Stimulated activated naive B cell treated with anti-CD40 and anti-IgM and Interleukin-4, amounts not matched to agents 10 μg/mL and 1 μg/mL and 100 μg/mL, for 72 hours (primary cell): ENCODE measurements around the gene ARFIP1.

Experiments
- ATAC-seq, 2 donors: fragments of 150-1000 bp; cut with Tn5 transposase; replicated peaks; 2 replicates each; pipeline ENCODE4 v1.10.0; 2021; ENCODE audit warnings: moderate library complexity in 1 of 2
- DNase-seq: peaks from one replicate; pipeline ENCODE4 v3.0.0; 2021
- H3K27ac Mint-ChIP-seq: one replicate; pipeline ENCODE4 v1.8.0; 2022; ENCODE audit warnings: mild to moderate bottlenecking, mixed read lengths
- H3K27me3 Mint-ChIP-seq, 2 donors: one replicate each; pipeline ENCODE4 v1.8.0; 2022; ENCODE audit warnings: mixed read lengths in 2 of 2
- H3K36me3 Mint-ChIP-seq, 2 donors: one replicate each; pipeline ENCODE4 v1.8.0; 2022; ENCODE audit warnings: mixed read lengths in 2 of 2, mild to moderate bottlenecking in 1 of 2
- H3K4me1 Mint-ChIP-seq, 2 donors: one replicate each; pipeline ENCODE4 v1.8.0; 2022; ENCODE audit warnings: mixed read lengths in 2 of 2, mild to moderate bottlenecking in 1 of 2
- H3K4me3 Mint-ChIP-seq, 2 donors: one replicate each; pipeline ENCODE4 v1.8.0; 2022; ENCODE audit warnings: mild to moderate bottlenecking in 2 of 2, mixed read lengths in 2 of 2, moderate library complexity in 1 of 2
- H3K9me3 Mint-ChIP-seq, 2 donors: one replicate each; pipeline ENCODE4 v1.8.0; 2022; ENCODE audit warnings: mixed read lengths in 2 of 2, mild to moderate bottlenecking in 1 of 2

Gene ARFIP1

DNA sequence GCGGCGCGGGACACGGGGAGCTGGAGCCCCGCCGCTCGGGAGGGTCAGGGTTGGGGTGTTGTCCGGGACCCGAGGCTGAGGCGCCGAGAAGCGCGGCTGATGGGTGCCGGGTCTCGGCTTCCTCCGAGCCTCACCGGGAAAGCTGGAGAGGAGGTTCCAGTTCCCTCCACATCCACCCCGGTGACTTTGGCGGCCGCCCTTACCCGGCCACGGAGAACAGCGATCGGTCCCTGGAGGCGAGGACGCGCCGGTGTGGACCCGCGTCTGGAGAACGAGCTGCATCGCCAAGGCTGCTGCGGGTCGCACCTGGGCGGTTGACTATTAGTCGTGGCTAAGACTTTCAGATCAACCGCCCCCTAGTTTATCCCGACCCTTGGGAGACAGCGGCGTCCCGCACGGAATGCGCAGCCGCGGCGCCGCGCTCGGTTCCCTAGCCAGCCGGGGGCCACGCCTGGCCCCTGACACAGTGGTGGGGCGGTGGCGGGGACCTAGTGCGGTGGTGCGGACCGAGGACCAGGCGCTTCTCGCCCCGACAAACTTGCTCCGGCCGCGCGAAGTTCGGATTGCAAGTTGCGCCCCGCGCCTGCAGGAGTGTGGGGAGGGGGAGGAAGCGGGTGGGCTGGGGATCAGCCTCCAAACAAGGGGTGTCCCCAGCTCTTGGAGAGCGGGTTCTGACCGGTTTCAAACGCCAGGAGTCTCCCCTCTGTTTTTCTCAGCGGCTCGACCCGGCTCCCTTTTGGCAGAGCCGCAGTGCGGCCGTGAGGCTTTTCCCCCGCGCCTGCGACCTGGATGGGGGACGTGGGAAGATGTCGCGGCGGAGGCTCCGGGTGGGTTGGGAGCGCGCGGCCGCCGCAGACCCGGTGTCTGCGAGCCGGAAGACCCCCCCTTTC is 156.9 kb downstream of the ARFIP1 start:
- Mint-ChIP-seq H3K36me3 (peaks cover 0 to 3% of the 10 kb centered on the region in 2 donors), H3K9me3 (no peaks in the 10 kb centered on the region), H3K27ac (no peak overlapping the region), H3K4me1 (peaks cover 18 to 26% of the 10 kb centered on the region in 2 donors), H3K4me3 (peak overlapping the region; percentile 70 to 76), H3K27me3 (peaks cover 42 to 43% of the 10 kb centered on the region in 2 donors)
- DNase-seq (no peak), ATAC-seq (peak; percentile 35)

DNA sequence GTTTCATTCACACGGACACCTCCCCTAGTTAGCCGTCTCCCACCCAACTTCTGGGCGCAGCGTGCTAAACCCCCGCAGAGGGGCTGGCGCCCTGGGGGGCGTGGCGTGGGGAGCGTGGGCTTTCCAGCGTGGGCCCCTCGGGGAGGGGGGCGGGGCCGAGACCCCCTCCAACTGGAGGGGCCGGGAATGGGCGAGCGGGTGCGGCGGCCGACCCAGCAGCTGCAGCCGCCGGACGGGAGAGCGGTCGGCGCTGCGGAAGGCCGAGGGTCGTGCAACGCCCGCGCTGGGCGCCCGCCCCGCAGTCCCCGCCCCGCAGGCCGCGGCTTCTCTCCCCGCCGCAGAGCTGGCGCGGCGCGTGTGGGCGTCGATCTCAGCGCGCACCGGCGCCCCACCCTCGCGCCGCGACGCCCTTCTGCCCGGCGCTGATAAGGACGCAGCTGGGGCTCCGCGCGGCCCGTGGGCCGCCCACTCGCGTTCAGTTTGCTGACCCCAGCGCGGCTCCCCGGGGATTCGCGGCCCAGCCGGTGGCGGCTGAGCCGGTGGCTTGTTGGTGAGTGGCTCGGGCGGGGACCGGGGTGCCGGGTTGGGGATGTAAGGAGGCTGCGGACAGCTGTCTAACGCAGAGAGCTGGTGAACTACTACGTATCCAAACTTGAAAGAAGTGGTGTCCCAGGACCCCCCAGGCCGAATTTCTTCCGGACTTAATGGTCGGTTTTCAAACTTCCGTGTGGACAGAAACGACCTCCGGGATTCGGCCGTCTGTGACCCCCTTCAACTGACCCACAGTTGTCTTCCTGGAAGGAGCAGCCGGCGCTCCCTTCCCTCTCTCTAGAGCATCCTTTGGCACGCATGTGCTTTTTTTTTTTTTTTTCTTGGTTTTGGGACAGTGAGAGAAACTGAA is 157.8 kb downstream of the ARFIP1 start:
- peak; percentile 15 for DNase-seq
- peaks cover 42 to 43% of the 10 kb centered on the region in 2 donors for H3K27me3 Mint-ChIP-seq
- peak overlapping the region; percentile 39 for H3K27ac Mint-ChIP-seq

DNA sequence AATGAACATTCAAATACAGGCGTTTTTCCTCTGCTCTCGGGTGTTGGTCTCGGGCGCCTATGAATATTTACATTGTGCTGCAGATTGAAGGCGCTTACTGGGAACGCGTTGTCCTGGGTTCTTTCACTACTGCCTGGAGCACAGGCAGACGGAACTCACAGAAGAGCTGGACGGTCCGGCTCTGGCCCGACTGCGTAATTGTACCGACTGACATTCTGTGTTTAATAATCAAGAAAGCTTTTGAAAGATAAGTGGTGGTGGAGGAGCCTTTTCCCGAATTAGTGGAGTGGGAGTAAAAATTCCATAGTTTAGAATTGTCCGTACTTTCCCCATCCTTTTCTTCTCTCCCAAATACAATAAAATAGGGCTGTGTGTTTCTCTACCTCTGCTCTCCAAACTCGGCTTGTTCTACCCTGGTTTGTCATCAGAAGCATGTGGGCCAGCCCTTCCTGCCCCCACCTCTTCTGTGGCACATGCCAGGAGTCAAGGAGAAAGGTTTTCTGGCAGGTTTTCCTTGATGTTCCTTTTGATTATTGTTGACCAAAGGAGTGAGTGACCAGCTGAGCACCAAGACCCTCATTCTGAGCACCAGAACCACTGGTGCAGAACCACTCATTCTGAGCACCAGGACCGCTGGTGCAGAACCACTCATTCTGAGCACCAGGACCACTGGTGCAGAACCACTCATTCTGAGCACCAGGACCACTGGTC is 158.6 kb downstream of the ARFIP1 start:
- ATAC-seq (no peak), DNase-seq (no peak)
- Mint-ChIP-seq H3K27ac (peak overlapping the region; percentile 39), H3K36me3 (peaks cover 0 to 3% of the 10 kb centered on the region in 2 donors), H3K27me3 (peaks cover 36 to 43% of the 10 kb centered on the region in 2 donors), H3K4me1 (peaks cover 18 to 26% of the 10 kb centered on the region in 2 donors), H3K4me3 (peak overlapping the region; percentile 77 to 85), H3K9me3 (no peaks in the 10 kb centered on the region)

More for the DNA sequence above, 157.8 kb downstream of the ARFIP1 start:
- peak; percentile 50 to 58 for ATAC-seq
- Mint-ChIP-seq H3K9me3 (no peaks in the 10 kb centered on the region), H3K4me1 (peaks cover 18 to 26% of the 10 kb centered on the region in 2 donors), H3K36me3 (peaks cover 0 to 3% of the 10 kb centered on the region in 2 donors), H3K4me3 (peak overlapping the region; percentile 77 to 85)

DNA sequence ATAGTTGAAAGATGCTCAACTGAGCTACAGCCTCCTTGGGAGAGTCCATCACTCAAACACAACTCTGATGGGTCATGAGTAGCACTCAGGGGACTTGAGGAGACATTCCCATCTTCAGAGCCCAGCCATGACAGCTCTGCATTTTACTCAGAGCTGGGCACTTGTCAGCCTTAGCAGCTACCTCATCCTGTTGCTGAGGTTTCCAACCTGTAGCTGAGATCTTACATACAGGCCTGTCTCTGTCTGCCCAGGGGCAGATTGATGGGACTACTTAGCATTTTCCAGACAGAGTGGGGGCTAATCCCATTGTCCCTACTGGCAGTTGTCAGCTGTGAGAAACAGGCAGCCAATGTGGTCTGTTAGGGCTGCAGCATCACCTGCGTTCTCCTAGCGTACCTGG is 159.9 kb downstream of the ARFIP1 start:
- ATAC-seq, result no peak
- no peak for DNase-seq
- Mint-ChIP-seq H3K36me3 (peaks cover 0 to under 1% of the 10 kb centered on the region in 2 donors), H3K4me3 (no peak overlapping the region), H3K4me1 (peaks cover 15 to 26% of the 10 kb centered on the region in 2 donors), H3K27me3 (peaks cover 27 to 31% of the 10 kb centered on the region in 2 donors), H3K9me3 (no peaks in the 10 kb centered on the region), H3K27ac (no peak overlapping the region)

DNA sequence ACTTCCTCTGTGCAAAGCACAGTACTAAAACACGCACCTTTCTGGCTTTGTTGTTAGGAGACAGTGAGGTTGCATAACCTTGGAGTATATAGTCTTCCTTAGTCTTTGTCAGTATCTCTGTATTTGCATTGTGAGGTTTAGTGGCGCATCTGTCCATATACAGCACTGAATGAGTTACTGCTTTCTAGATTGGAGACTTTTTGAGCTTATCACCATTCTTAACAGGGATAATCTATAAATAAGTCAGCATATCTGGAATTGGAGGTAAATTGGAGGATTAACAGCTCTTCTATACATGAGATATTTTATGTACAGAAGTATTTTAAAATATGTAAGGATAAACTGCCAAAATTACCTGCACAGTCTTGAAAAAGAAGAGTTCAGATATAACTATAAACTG is 160.7 kb downstream of the ARFIP1 start:
- peaks cover 11 to 19% of the 10 kb centered on the region in 2 donors for H3K4me1 Mint-ChIP-seq
- peaks cover 19 to 23% of the 10 kb centered on the region in 2 donors for H3K27me3 Mint-ChIP-seq
- no peak overlapping the region for H3K27ac Mint-ChIP-seq
- no peak for DNase-seq
- no peaks in the 10 kb centered on the region for H3K9me3 Mint-ChIP-seq
- no peak for ATAC-seq
- H3K4me3 Mint-ChIP-seq, result no peak overlapping the region
- H3K36me3 Mint-ChIP-seq, result no peaks in the 10 kb centered on the region

DNA sequence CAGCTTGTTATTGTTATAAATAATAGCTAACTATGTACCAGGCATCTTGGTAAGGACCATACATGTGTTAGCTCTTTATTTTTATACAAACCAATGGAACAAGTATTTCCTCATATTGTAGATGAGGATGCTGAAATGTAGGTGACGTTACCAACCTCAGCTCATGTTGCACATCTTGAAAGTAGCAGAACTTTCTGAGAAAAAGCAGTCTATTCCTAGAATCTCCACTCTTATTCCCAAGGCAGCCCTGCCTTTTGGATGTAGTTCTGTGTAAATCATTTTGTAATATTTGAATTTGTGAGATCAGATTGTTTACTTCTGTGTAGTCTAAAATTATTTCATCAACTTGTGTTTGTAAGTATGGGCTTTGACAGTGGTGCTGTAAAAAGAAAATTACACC is 161.7 kb downstream of the ARFIP1 start:
- DNase-seq (no peak), ATAC-seq (no peak)
- H3K4me3 Mint-ChIP-seq, result no peak overlapping the region
- H3K27me3 Mint-ChIP-seq, result peaks cover 15 to 21% of the 10 kb centered on the region in 2 donors
- H3K36me3 Mint-ChIP-seq, result no peaks in the 10 kb centered on the region
- no peaks in the 10 kb centered on the region for H3K9me3 Mint-ChIP-seq
- no peak overlapping the region for H3K27ac Mint-ChIP-seq
- peaks cover 8 to 14% of the 10 kb centered on the region in 2 donors for H3K4me1 Mint-ChIP-seq

DNA sequence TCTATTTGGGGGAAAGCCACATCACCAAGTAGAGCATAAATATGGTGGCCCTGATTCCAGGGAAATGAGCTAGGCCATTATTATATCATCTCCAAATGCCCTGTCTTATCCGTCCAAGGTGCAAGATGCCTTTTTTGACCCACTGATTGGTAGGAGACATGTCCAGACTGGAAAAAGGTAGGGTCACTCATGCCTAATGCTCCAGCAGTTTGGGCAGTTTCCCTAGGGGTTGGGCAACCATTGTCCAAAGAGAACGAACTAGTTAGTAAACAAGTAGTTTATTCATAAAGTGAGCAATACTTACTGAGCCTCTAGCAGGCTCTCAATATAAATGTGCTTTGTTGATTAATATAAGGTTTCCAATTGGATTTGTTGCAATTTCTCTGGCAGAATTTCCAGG is 162.6 kb downstream of the ARFIP1 start:
- Mint-ChIP-seq H3K4me1 (peaks cover 8 to 14% of the 10 kb centered on the region in 2 donors), H3K27me3 (peaks cover 20 to 27% of the 10 kb centered on the region in 2 donors), H3K9me3 (no peaks in the 10 kb centered on the region), H3K27ac (no peak overlapping the region), H3K4me3 (no peak overlapping the region), H3K36me3 (no peaks in the 10 kb centered on the region)
- ATAC-seq (no peak), DNase-seq (no peak)

DNA sequence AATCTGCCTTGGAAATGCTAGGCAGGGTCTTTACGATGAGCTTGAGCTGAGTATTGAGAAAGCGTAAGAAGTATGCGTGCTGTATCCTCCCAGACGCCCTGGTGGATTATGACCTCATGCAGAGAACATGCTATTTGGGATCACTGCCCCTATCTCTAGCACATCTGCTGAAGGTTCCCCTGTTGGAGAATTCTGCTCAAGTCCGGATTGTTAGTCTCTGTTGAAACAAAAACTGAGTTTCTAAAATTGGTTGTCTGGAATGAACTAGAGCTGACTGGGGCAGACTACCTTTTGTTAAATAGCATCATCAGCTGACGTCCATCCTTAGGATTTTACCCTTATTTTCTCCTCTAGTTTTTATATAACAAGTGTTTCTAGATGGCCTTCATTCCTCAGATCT is 163.9 kb downstream of the ARFIP1 start:
- DNase-seq (no peak), ATAC-seq (no peak)
- Mint-ChIP-seq H3K4me1 (peaks cover 1 to 5% of the 10 kb centered on the region in 2 donors), H3K9me3 (no peaks in the 10 kb centered on the region), H3K4me3 (no peak overlapping the region), H3K27me3 (peaks cover 22 to 30% of the 10 kb centered on the region in 2 donors), H3K27ac (no peak overlapping the region), H3K36me3 (no peaks in the 10 kb centered on the region)

DNA sequence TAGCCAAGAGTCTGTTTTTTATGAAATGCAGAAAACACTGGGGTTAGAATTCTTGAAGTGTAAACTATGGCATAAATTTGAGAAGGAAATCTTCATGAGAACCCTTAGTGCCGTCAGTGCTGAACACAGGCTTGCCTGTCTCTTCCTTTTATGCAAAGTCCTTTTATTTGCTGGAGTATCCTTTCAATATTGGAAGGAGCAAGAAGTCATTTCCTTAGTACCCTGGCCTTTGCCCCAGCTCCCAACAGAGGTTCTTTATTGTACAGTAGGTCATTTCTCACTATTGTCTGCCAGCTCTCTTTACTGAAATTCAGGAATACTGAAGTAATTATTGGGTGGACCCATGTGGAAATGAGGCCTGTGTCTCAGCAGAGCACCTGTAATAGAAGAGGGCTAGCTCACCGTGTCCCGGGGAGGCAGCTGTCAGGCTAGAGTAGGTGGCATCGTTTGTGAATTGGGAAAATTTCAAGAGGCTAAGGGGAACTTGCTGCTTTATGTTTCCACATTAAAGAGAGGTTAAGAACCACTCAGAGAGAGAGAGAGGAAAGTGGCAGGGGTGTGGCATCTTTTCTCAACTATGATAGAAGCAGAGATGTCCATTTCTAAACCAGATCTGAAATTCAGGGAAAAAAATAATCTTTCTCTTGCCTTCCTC is 165.0 kb downstream of the ARFIP1 start:
- no peak for DNase-seq
- no peak for ATAC-seq
- H3K4me1 Mint-ChIP-seq, result no peaks in the 10 kb centered on the region
- no peak overlapping the region for H3K27ac Mint-ChIP-seq
- peaks cover 19 to 20% of the 10 kb centered on the region in 2 donors for H3K27me3 Mint-ChIP-seq
- H3K36me3 Mint-ChIP-seq, result no peaks in the 10 kb centered on the region
- no peaks in the 10 kb centered on the region for H3K9me3 Mint-ChIP-seq
- no peak overlapping the region for H3K4me3 Mint-ChIP-seq

DNA sequence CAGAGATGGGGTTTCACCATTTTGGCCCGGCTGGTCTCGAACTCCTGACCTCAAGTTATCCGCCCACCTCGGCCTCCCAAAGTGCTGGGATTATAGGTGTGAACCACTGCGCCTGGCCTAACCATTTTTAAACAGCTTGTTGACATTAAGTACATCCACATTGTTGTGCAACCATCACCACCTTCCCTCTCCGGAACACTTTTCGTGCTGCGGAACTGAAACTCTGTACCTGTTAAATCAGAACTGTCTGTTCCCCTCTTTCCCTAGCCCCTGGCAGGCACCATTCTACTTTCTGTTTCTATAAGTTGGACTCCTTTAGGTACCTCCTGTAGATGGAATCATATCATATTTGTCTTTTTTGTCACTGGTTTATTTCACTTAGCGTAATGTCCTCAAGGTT is 165.9 kb downstream of the ARFIP1 start:
- Mint-ChIP-seq H3K27me3 (peaks cover 20 to 21% of the 10 kb centered on the region in 2 donors), H3K4me3 (no peak overlapping the region), H3K36me3 (no peaks in the 10 kb centered on the region), H3K9me3 (no peaks in the 10 kb centered on the region), H3K4me1 (no peaks in the 10 kb centered on the region), H3K27ac (no peak overlapping the region)
- DNase-seq (no peak), ATAC-seq (no peak)

DNA sequence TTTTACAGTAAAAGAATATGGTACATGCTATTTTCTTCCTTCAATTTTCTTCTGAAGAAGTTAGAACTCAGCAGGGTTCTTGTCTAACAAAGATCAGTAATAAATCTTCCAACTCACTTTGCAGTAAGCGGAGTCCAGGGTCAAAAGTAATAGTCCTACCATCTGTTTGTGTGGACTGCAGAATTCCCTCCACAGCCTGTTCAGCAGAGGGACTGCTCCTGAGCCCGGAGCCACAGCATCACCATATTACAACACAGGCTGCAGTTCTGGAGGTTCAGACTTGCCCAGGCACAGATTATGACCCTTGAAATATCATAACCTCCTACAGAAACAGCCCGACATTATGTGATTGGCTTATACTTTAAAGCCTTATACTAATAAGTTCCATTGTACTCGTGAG is 166.7 kb downstream of the ARFIP1 start:
- no peaks in the 10 kb centered on the region for H3K9me3 Mint-ChIP-seq
- no peak for DNase-seq
- no peaks in the 10 kb centered on the region for H3K4me1 Mint-ChIP-seq
- no peak for ATAC-seq
- H3K27me3 Mint-ChIP-seq, result peaks cover 24 to 26% of the 10 kb centered on the region in 2 donors
- H3K36me3 Mint-ChIP-seq, result no peaks in the 10 kb centered on the region
- H3K4me3 Mint-ChIP-seq, result no peak overlapping the region
- H3K27ac Mint-ChIP-seq, result no peak overlapping the region

DNA sequence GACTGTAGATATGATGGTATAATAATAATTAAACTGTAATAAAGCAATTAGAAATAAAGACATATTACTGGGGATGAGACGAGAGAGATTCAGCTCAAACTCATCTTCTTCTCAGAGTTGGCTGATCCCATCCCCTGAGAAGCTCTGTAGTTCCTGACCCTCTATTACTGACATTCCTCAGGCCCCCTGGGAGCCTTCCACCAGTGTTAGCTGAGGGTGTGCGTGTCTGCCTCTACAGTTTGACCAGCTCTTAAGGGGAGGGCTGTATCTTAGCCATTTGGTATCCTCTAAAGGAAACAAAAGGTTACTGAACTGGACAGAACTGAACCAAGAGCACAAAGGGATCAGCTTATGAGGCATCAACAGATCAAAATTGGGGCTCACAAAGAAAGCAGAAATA is 167.6 kb downstream of the ARFIP1 start:
- Mint-ChIP-seq H3K27me3 (peaks cover 24 to 26% of the 10 kb centered on the region in 2 donors), H3K36me3 (no peaks in the 10 kb centered on the region)
- DNase-seq, result no peak

DNA sequence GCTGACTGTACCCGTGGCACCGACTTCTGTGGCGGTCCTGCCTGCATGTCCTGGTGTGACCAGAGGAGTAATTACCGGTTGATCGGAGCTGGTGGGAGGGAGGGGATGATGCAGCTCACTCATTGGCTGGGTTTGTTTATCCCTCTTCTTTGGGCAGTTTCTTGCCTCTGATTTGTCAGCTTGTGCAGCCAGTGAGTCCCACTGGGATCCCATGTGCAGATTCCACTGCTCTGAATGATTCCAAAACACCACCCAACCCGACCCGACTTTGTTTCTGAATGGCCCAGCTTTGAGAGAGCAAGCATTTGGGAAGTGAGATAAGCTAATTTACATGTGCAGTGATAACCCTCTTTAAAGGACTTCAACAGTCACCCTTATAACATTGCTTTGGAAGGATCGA is 170.2 kb downstream of the ARFIP1 start:
- Mint-ChIP-seq H3K9me3 (no peaks in the 10 kb centered on the region), H3K27ac (no peak overlapping the region), H3K4me3 (no peak overlapping the region), H3K27me3 (peaks cover 26 to 32% of the 10 kb centered on the region in 2 donors), H3K36me3 (peaks cover 0 to 4% of the 10 kb centered on the region in 2 donors), H3K4me1 (no peaks in the 10 kb centered on the region)
- DNase-seq (no peak), ATAC-seq (no peak)

More for the DNA sequence above, 167.6 kb downstream of the ARFIP1 start:
- no peak overlapping the region for H3K4me3 Mint-ChIP-seq
- no peak overlapping the region for H3K27ac Mint-ChIP-seq
- no peaks in the 10 kb centered on the region for H3K9me3 Mint-ChIP-seq
- no peaks in the 10 kb centered on the region for H3K4me1 Mint-ChIP-seq
- ATAC-seq, result no peak
